Measurements from ENCODE around the gene LCN2.

Gene LCN2

GRCh38 chr9:128149001-128149701 is at the start of gene LCN2:
LCN2 (plus strand) TSS chr9:128149453; CDS start chr9:128149526, 73 bp downstream.
- H3K27ac ChIP-seq (ENCODE audit: low read length): no peak within 1 kb of the TSS
- H3K9me3 ChIP-seq (ENCODE audit: control insufficient read depth, low read depth, low read length): no peaks in the 10 kb centered on the region
- H3K36me3 ChIP-seq (ENCODE audit: control insufficient read depth, low read depth, low read length): no peaks in the 10 kb centered on the region
- no peak within 1 kb of the TSS for H3K9ac ChIP-seq (ENCODE audit: low read length)
- no peaks in the 10 kb centered on the region for H3K4me1 ChIP-seq (ENCODE audit: control insufficient read depth, low read depth, low read length)
- H3K4me3 ChIP-seq (ENCODE audit: low read length): no peak within 1 kb of the TSS
- no peaks in the 10 kb centered on the region for H3K27me3 ChIP-seq (ENCODE audit: control insufficient read depth, insufficient read depth, low read length)

GRCh38 chr9:128099932-128100491 is 49.2 kb upstream of the LCN2 start:
- peaks cover 31% of the 10 kb centered on the region for H3K36me3 ChIP-seq (ENCODE audit: control insufficient read depth, low read depth, low read length)
- H3K4me3 ChIP-seq (ENCODE audit: low read length): no peak overlapping the region
- no peaks in the 10 kb centered on the region for H3K9me3 ChIP-seq (ENCODE audit: control insufficient read depth, low read depth, low read length)
- no peak overlapping the region for H3K9ac ChIP-seq (ENCODE audit: low read length)
- no peak overlapping the region for H3K27ac ChIP-seq (ENCODE audit: low read length)
- peaks cover 21% of the 10 kb centered on the region for H3K4me1 ChIP-seq (ENCODE audit: control insufficient read depth, low read depth, low read length)
- no peaks in the 10 kb centered on the region for H3K27me3 ChIP-seq (ENCODE audit: control insufficient read depth, insufficient read depth, low read length)

- no peaks in the 10 kb centered on the region for H3K9me3 ChIP-seq (ENCODE audit: control insufficient read depth, low read depth, low read length)
- H3K36me3 ChIP-seq (ENCODE audit: control insufficient read depth, low read depth, low read length): peaks cover 33% of the 10 kb centered on the region
- no peak overlapping the region for H3K9ac ChIP-seq (ENCODE audit: low read length)
- no peak overlapping the region for H3K4me3 ChIP-seq (ENCODE audit: low read length)
- peaks cover 21% of the 10 kb centered on the region for H3K4me1 ChIP-seq (ENCODE audit: control insufficient read depth, low read depth, low read length)
- H3K27me3 ChIP-seq (ENCODE audit: control insufficient read depth, insufficient read depth, low read length): no peaks in the 10 kb centered on the region
- no peak overlapping the region for H3K27ac ChIP-seq (ENCODE audit: low read length)
These were observed 48.7 kb upstream of the LCN2 start for GRCh38 chr9:128100581-128100980.

GRCh38 chr9:128101231-128101661 is 48.0 kb upstream of the LCN2 start:
- Histone ChIP-seq H3K4me1 (ENCODE audit: control insufficient read depth, low read depth, low read length) (peaks cover 21% of the 10 kb centered on the region), H3K9ac (ENCODE audit: low read length) (no peak overlapping the region), H3K27ac (ENCODE audit: low read length) (no peak overlapping the region), H3K27me3 (ENCODE audit: control insufficient read depth, insufficient read depth, low read length) (no peaks in the 10 kb centered on the region), H3K9me3 (ENCODE audit: control insufficient read depth, low read depth, low read length) (no peaks in the 10 kb centered on the region), H3K4me3 (ENCODE audit: low read length) (no peak overlapping the region), H3K36me3 (ENCODE audit: control insufficient read depth, low read depth, low read length) (peaks cover 40% of the 10 kb centered on the region)

GRCh38 chr9:128101690-128102089 is 47.6 kb upstream of the LCN2 start:
- H3K9me3 ChIP-seq (ENCODE audit: control insufficient read depth, low read depth, low read length): no peaks in the 10 kb centered on the region
- no peak overlapping the region for H3K9ac ChIP-seq (ENCODE audit: low read length)
- H3K36me3 ChIP-seq (ENCODE audit: control insufficient read depth, low read depth, low read length): peaks cover 44% of the 10 kb centered on the region
- H3K4me1 ChIP-seq (ENCODE audit: control insufficient read depth, low read depth, low read length): peaks cover 21% of the 10 kb centered on the region
- H3K27me3 ChIP-seq (ENCODE audit: control insufficient read depth, insufficient read depth, low read length): no peaks in the 10 kb centered on the region
- no peak overlapping the region for H3K27ac ChIP-seq (ENCODE audit: low read length)
- no peak overlapping the region for H3K4me3 ChIP-seq (ENCODE audit: low read length)

- Histone ChIP-seq H3K27me3 (ENCODE audit: control insufficient read depth, insufficient read depth, low read length) (no peaks in the 10 kb centered on the region), H3K36me3 (ENCODE audit: control insufficient read depth, low read depth, low read length) (peaks cover 49% of the 10 kb centered on the region), H3K4me1 (ENCODE audit: control insufficient read depth, low read depth, low read length) (peaks cover 21% of the 10 kb centered on the region), H3K27ac (ENCODE audit: low read length) (no peak overlapping the region), H3K9ac (ENCODE audit: low read length) (no peak overlapping the region), H3K9me3 (ENCODE audit: control insufficient read depth, low read depth, low read length) (no peaks in the 10 kb centered on the region), H3K4me3 (ENCODE audit: low read length) (no peak overlapping the region)
These were observed 47.1 kb upstream of the LCN2 start for GRCh38 chr9:128102196-128102595.

GRCh38 chr9:128102861-128103588 is 46.2 kb upstream of the LCN2 start:
- Histone ChIP-seq H3K4me3 (ENCODE audit: low read length) (no peak overlapping the region), H3K4me1 (ENCODE audit: control insufficient read depth, low read depth, low read length) (peaks cover 12% of the 10 kb centered on the region), H3K36me3 (ENCODE audit: control insufficient read depth, low read depth, low read length) (peaks cover 58% of the 10 kb centered on the region), H3K9me3 (ENCODE audit: control insufficient read depth, low read depth, low read length) (no peaks in the 10 kb centered on the region), H3K27ac (ENCODE audit: low read length) (no peak overlapping the region), H3K27me3 (ENCODE audit: control insufficient read depth, insufficient read depth, low read length) (no peaks in the 10 kb centered on the region), H3K9ac (ENCODE audit: low read length) (no peak overlapping the region)

- no peak overlapping the region for H3K4me3 ChIP-seq (ENCODE audit: low read length)
- no peaks in the 10 kb centered on the region for H3K9me3 ChIP-seq (ENCODE audit: control insufficient read depth, low read depth, low read length)
- H3K9ac ChIP-seq (ENCODE audit: low read length): no peak overlapping the region
- no peaks in the 10 kb centered on the region for H3K27me3 ChIP-seq (ENCODE audit: control insufficient read depth, insufficient read depth, low read length)
- peaks cover 60% of the 10 kb centered on the region for H3K36me3 ChIP-seq (ENCODE audit: control insufficient read depth, low read depth, low read length)
- H3K27ac ChIP-seq (ENCODE audit: low read length): no peak overlapping the region
- H3K4me1 ChIP-seq (ENCODE audit: control insufficient read depth, low read depth, low read length): peaks cover 12% of the 10 kb centered on the region
These were observed 45.7 kb upstream of the LCN2 start for GRCh38 chr9:128103589-128103962.

- Histone ChIP-seq H3K9ac (ENCODE audit: low read length) (no peak overlapping the region), H3K27me3 (ENCODE audit: control insufficient read depth, insufficient read depth, low read length) (no peaks in the 10 kb centered on the region), H3K4me1 (ENCODE audit: control insufficient read depth, low read depth, low read length) (peaks cover 11% of the 10 kb centered on the region), H3K9me3 (ENCODE audit: control insufficient read depth, low read depth, low read length) (no peaks in the 10 kb centered on the region), H3K27ac (ENCODE audit: low read length) (no peak overlapping the region), H3K4me3 (ENCODE audit: low read length) (no peak overlapping the region), H3K36me3 (ENCODE audit: control insufficient read depth, low read depth, low read length) (peaks cover 60% of the 10 kb centered on the region)
These were observed 45.1 kb upstream of the LCN2 start for GRCh38 chr9:128104171-128104618.

- no peak overlapping the region for H3K27ac ChIP-seq (ENCODE audit: low read length)
These were observed 43.6 kb upstream of the LCN2 start for GRCh38 chr9:128105538-128106175.

GRCh38 chr9:128106181-128106939 is 42.9 kb upstream of the LCN2 start:
- Histone ChIP-seq H3K36me3 (ENCODE audit: control insufficient read depth, low read depth, low read length) (peaks cover 59% of the 10 kb centered on the region), H3K9ac (ENCODE audit: low read length) (no peak overlapping the region), H3K4me1 (ENCODE audit: control insufficient read depth, low read depth, low read length) (no peaks in the 10 kb centered on the region), H3K9me3 (ENCODE audit: control insufficient read depth, low read depth, low read length) (no peaks in the 10 kb centered on the region), H3K27me3 (ENCODE audit: control insufficient read depth, insufficient read depth, low read length) (no peaks in the 10 kb centered on the region), H3K27ac (ENCODE audit: low read length) (no peak overlapping the region), H3K4me3 (ENCODE audit: low read length) (no peak overlapping the region)

More at GRCh38 chr9:128105538-128106175, 43.6 kb upstream of the LCN2 start:
- Histone ChIP-seq H3K36me3 (ENCODE audit: control insufficient read depth, low read depth, low read length) (peaks cover 64% of the 10 kb centered on the region), H3K4me1 (ENCODE audit: control insufficient read depth, low read depth, low read length) (no peaks in the 10 kb centered on the region), H3K27me3 (ENCODE audit: control insufficient read depth, insufficient read depth, low read length) (no peaks in the 10 kb centered on the region), H3K9ac (ENCODE audit: low read length) (no peak overlapping the region), H3K9me3 (ENCODE audit: control insufficient read depth, low read depth, low read length) (no peaks in the 10 kb centered on the region), H3K4me3 (ENCODE audit: low read length) (no peak overlapping the region)
